ENCODE measurements around the gene NLE1. TPM values are rescaled to one million over a fixed set of nuclear protein-coding genes. Genes with fewer than 3 reads are reported as not detected.

Gene NLE1
- total RNA-seq, 6 experiments from 2014 or later: 4.9 to 12.3 (median 5.9) TPM

DNA sequence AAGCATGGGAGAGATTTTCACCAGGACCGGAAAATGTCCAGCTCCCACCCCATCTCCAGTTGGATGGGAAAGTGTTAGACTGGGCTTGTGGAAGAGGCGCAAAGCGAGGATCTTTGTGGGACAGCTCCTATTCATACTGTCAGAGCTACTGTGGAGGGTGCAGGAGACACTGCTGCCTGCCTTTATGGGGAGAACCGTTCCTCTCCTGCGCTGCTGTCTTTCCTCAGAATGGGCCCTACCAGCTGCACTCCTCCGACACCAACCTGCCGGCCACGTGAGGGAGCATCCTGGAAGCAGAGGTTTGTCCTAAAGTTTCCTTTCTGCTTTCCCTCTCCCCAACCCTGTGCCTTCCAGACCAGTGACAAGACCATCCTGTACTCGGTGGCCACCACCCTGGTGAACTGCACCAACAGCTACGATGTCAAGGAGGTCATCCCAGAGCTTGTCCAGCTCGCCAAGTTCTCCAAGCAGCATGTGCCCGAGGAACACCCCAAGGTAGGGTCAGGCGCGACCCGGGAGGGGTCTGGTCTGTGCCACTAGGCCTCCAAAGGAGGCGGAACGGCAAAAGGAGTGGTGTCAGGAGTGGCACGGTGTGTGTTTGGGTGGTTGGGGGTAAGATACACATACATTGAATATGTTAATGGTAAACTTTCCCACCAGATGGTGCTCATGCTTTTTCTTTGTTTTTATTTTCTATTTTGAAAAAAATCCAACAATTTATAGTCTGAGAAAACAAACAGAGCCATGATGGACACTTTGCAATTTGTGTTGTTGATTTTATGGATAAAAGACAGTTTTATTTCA is 29.1 kb upstream of the NLE1 start:
- TF ChIP-seq POLR2A (IDR thresholded peaks at IDR 0.05): no peak
- TF ChIP-seq, protein P1, sequence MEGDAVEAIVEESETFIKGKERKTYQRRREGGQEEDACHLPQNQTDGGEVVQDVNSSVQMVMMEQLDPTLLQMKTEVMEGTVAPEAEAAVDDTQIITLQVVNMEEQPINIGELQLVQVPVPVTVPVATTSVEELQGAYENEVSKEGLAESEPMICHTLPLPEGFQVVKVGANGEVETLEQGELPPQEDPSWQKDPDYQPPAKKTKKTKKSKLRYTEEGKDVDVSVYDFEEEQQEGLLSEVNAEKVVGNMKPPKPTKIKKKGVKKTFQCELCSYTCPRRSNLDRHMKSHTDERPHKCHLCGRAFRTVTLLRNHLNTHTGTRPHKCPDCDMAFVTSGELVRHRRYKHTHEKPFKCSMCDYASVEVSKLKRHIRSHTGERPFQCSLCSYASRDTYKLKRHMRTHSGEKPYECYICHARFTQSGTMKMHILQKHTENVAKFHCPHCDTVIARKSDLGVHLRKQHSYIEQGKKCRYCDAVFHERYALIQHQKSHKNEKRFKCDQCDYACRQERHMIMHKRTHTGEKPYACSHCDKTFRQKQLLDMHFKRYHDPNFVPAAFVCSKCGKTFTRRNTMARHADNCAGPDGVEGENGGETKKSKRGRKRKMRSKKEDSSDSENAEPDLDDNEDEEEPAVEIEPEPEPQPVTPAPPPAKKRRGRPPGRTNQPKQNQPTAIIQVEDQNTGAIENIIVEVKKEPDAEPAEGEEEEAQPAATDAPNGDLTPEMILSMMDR (IDR thresholded peaks at IDR 0.05): peak in 3 of 4 donors; percentile 9 to 27 (median 19)
- ATAC-seq (peak in 2 of 4 donors; percentile 23 to 50), DNase-seq (no peak)
- Histone ChIP-seq H3K4me3 (no peak overlapping the region), H3K36me3 (no peaks in the 10 kb centered on the region), H3K27me3 (no peaks in the 10 kb centered on the region), H3K27ac (no peak overlapping the region), H3K9me3 (no peaks in the 10 kb centered on the region), H3K4me1 (no peaks in the 10 kb centered on the region)
- WGBS (ENCODE audit: insufficient coverage, low coverage, low lambda C conversion rate, missing lambda C conversion rate): 41% methylated on average over 7 of the region's 18 CpGs
- intact Hi-C loops (cut with DNase I): loop anchor here in 1 of 2 donors (10.0 kb wide), 1 partner anchor 364 kb away; the partner anchor contains the start of gene SLFN12L

DNA sequence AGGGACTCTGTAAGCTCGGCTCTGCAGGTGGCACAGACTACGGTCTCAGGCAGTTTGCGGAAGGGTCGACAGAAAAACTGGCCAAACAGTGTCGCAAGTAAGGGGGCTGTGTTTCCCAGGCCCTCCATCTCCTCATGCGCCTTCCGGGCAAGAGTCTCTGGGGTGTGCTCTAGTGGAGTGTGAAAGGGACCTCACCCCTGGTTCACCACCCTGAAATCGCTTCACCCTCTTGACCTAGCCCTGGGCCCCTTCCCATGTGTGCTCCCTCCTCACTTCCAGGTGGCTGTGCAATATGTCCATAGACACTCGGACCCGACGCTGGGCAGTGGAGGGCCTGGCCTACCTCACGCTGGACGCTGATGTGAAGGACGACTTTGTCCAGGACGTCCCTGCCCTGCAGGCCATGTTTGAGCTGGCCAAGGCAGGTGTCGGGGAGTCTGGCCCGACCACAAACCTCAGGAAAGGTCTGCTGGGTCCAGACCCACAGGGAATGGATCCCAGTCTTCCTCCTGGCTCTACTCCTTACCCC is 27.8 kb upstream of the NLE1 start:
- Histone ChIP-seq H3K4me1 (no peaks in the 10 kb centered on the region), H3K9me3 (no peaks in the 10 kb centered on the region), H3K36me3 (no peaks in the 10 kb centered on the region), H3K27me3 (no peaks in the 10 kb centered on the region), H3K4me3 (no peak overlapping the region), H3K27ac (no peak overlapping the region)
- ATAC-seq (no peak), DNase-seq (no peak)
- intact Hi-C loops (cut with DNase I): loop anchor here in 1 of 2 donors (10.0 kb wide), 1 partner anchor 365 kb away; the partner anchor contains the start of gene SLFN12L
- 57% methylated on average over 2 of the region's 17 CpGs for WGBS (ENCODE audit: insufficient coverage, low coverage, low lambda C conversion rate, missing lambda C conversion rate)
- no peak for TF ChIP-seq POLR2A (IDR thresholded peaks at IDR 0.05)
- TF ChIP-seq, protein P1 (IDR thresholded peaks at IDR 0.05): no peak

DNA sequence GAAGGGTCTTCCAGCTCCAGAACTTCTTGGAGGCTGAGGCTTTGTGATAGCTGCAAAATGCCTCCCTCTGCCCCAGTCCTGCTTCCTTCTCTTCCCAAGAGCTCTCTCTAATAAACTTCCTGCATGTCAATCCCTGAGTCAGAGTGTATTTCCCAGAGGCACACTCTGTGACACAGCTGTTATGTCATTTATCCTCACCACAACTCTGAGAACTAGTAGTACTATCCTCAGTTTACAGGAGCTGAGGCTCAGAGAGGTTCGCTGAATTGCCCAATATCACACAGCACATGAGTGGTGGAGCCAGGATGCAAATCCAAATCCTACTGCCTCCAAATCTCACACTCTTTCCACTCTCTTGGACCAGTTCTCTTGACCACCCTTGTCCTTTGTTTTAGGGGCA is 25.6 kb upstream of the NLE1 start:
- H3K27ac ChIP-seq: no peak overlapping the region
- DNase-seq (no peak), ATAC-seq (no peak)
- 29% methylated on average over 1 of the region's 1 CpG for WGBS (ENCODE audit: insufficient coverage, low coverage, low lambda C conversion rate, missing lambda C conversion rate)
- H3K4me3 ChIP-seq: no peak overlapping the region
- no peaks in the 10 kb centered on the region for H3K27me3 ChIP-seq
- TF ChIP-seq, protein P1 (IDR thresholded peaks at IDR 0.05): no peak
- TF ChIP-seq POLR2A (IDR thresholded peaks at IDR 0.05): no peak
- no peaks in the 10 kb centered on the region for H3K4me1 ChIP-seq
- intact Hi-C loops (cut with DNase I): no loop called here
- no peaks in the 10 kb centered on the region for H3K36me3 ChIP-seq
- no peaks in the 10 kb centered on the region for H3K9me3 ChIP-seq

DNA sequence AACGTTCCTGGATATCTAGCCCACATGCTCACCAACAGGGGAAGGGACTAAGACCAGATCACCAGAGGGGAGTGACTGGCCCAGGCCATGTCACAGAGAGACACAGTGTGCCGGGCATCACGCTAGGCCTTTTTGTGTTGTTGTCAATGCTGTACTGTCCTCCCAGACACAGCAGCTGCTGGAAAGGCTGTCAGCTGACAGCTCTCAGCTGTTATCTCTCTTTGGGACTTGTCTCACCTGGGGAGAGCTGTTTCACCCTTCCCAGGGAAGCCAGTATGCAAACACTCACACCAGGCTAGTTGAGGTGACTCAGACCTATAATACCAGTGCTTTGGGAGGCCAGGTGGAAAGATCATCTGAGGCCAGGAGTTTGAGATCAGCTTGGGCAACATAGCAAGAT is 24.9 kb upstream of the NLE1 start:
- 43% methylated on average over 2 of the region's 3 CpGs for WGBS (ENCODE audit: insufficient coverage, low coverage, low lambda C conversion rate, missing lambda C conversion rate)
- Histone ChIP-seq H3K9me3 (no peaks in the 10 kb centered on the region), H3K36me3 (no peaks in the 10 kb centered on the region), H3K4me3 (no peak overlapping the region), H3K27ac (no peak overlapping the region), H3K4me1 (no peaks in the 10 kb centered on the region), H3K27me3 (no peaks in the 10 kb centered on the region)
- TF ChIP-seq POLR2A (IDR thresholded peaks at IDR 0.05): no peak
- TF ChIP-seq, protein P1 (IDR thresholded peaks at IDR 0.05): no peak
- intact Hi-C loops (cut with DNase I): no loop called here
- DNase-seq (no peak), ATAC-seq (no peak)

Measured in right lobe of liver (tissue), 6 donors.